Heart left ventricle (tissue), 16 donors: Measurements from ENCODE around the gene INTS12. TPM values are rescaled to one million over a fixed set of nuclear protein-coding genes. Genes with fewer than 3 reads are reported as not detected.
A peak's percentile ranks its signal among the peaks of the same experiment; 100 is the strongest.

Experiments
- ATAC-seq, 4 donors: fragments of 200-7000 bp; cut with Tn5 transposase; one replicate each; pipeline ENCODE4 v1.9.1; 2020 to 2022; ENCODE audit warnings: moderate library complexity in 4 of 4, mild to moderate bottlenecking in 3 of 4, moderate number of reproducible peaks in 1 of 4
- DNase-seq, 5 donors: peaks; one replicate each; pipeline ENCODE4 v3.0.0-alpha.2; 2020
- H3K27ac ChIP-seq, 12 donors: fragments of 200-600 bp; sonication (generic) in 4 of 12; one replicate each; pipeline versions ENCODE4 v1.5.0 to v1.8.0; 2016 to 2022; ENCODE audit warnings: mild to moderate bottlenecking in 2 of 12
- H3K27me3 ChIP-seq, 9 donors: fragments of 200-600 bp; sonication (generic) in 2 of 9; one replicate each; pipeline versions ENCODE4 v1.5.1 to v1.8.0; 2016 to 2022; ENCODE audit warnings: mild to moderate bottlenecking in 3 of 9
- H3K36me3 ChIP-seq, 9 donors: fragments of 200-600 bp; sonication (generic) in 2 of 9; one replicate each; pipeline versions ENCODE4 v1.5.0 to v1.8.0; 2018 to 2022; ENCODE audit warnings: mild to moderate bottlenecking in 2 of 9
- H3K4me1 ChIP-seq, 12 donors: fragments of 200-600 bp; sonication (generic) in 4 of 12; one replicate each; pipeline versions ENCODE4 v1.5.0 to v1.8.0; 2016 to 2022; ENCODE audit warnings: mild to moderate bottlenecking in 3 of 12
- H3K4me3 ChIP-seq, 12 donors: fragments of 200-600 bp; sonication (generic) in 4 of 12; one replicate each; pipeline versions ENCODE4 v1.5.0 to v1.8.0; 2017 to 2022; ENCODE audit warnings: mild to moderate bottlenecking in 9 of 12, moderate library complexity in 4 of 12
- H3K9me3 ChIP-seq, 12 donors: fragments of 200-600 bp; sonication (generic) in 4 of 12; one replicate each; pipeline versions ENCODE4 v1.5.0 to v1.8.0; 2016 to 2022; ENCODE audit warnings: mild to moderate bottlenecking in 1 of 12
- POLR2A ChIP-seq, 2 donors: fragments of 450-650 bp; IDR thresholded peaks; one replicate each; pipeline ENCODE4 v1.6.1; 2017; ENCODE audit warnings: antibody characterized with exemption in 2 of 2, mild to moderate bottlenecking in 2 of 2, moderate library complexity in 2 of 2
- WGBS, 4 donors: extraction: QIAGEN DNeasy Blood & Tissue Kit in 2 of 4; methylation state at CpG; one replicate each; pipeline versions ENCODE4 v1.1.5 to v1.1.7; 2013 to 2018; 5-methylcytosine and 5-hydroxymethylcytosine counted together
- intact Hi-C, 10 donors: fragments of 100-400 bp; cut with DNase I; formaldehyde crosslinking; loops; one replicate each; pipeline versions ENCODE4 v1.11.1 to v1.14.2; 2022
- polyA plus RNA-seq, 2 donors: library from polyadenylated mRNA; stranded (reverse); fragments of 200-250 nt; gene quantifications; one replicate each; pipeline ENCODE4 v1.2.3, GENCODE V29; 2013
- total RNA-seq, 9 donors: library from RNA; depleted of rRNA in 2 of 9; stranded (reverse); fragments of >200 nt in 2 of 9; fragmentation: NEBNext Ultra II Directional in 3 of 9; extraction: Animal tissue kit (Norgen Biotek cat#: 25700) in 3 of 9; gene quantifications; one replicate each; pipeline versions ENCODE4 v1.1.0 to v1.2.4, GENCODE V29; 2016 to 2023
- TF ChIP-seq, protein P1 (sequence below), 12 donors: fragments of 200-600 bp; sonication (generic) in 4 of 12; IDR thresholded peaks; one replicate each; pipeline versions ENCODE4 v1.5.0 to v1.8.0; 2018 to 2022; ENCODE audit warnings: antibody characterized with exemption in 12 of 12, mild to moderate bottlenecking in 5 of 12
- donor health status: ischemic (EF 13 %, LVEDD 7.1; RV severe dilation, severe dysfunction).
- donor health status: healthy with polysubstance abuse.
- donor health status: DM: no; HTN: yes; CAD: no.
- donor health status: DM: no; HTN: no; CAD: no.
- donor health status: ischemic (EF 25% LVEDD 6.9; RV normal size, moderate dysfunction).
- donor health status: ischemic (EF 25% LVEDD 5.7; RV mildly dilated, moderate dysfunction).
- donor health status: healthy.
- donor health status: DM: yes; HTN: yes; CAD: no.
- donor health status: ischemic (EF 35%, LVEDD 5.7; RV mildly dilated, moderate dysfunction).
- donor health status: nonischemic (EF 11% LVEDD 7.7; RV severe dilation, severe dysfunction).
- donor health status: DM: yes; HTN: yes; CAD: no.
- donor health status: PGD.
- donor health status: ischemic (EF 29% LVEDD 5.4; RV normal size, mild dysfunction).
- donor health status: nonischemic (EF 23%, LVEDD 6.1; RV moderate dilation, normal function).

INTS12 gene
- total and polyA plus RNA-seq, 11 donors, result 11.4 to 34.2 (median 22.2) TPM

DNA sequence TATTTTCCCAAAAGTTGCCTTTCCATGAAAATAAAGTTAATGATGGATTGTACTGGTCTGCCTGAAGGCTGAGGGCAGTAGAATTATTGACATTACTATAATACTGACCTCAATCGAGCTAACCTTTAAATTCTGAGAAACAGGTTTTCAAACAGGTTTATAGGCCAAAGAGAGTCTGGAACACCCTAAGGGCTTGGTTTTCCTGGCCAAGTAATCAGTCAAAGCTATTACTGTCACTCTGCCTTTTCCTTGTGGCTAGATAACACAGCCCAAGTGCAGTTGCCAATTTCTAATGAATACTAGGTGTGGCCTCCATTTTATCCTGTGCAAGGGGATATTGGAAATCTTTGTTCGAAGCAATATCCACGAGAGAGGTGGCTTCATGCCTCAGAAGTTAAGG is 75.2 kb downstream of the INTS12 start:
- no peak for DNase-seq
- peak in 1 of 4 donors; percentile 37 for ATAC-seq
- Histone ChIP-seq H3K4me3 (no peak overlapping the region), H3K36me3 (no peaks in the 10 kb centered on the region), H3K4me1 (peaks cover 0 to 53% (median 29%) of the 10 kb centered on the region in 12 donors), H3K9me3 (no peaks in the 10 kb centered on the region), H3K27ac (peak overlapping the region in 9 of 12 donors; percentile 6 to 64 (median 54)), H3K27me3 (no peaks in the 10 kb centered on the region)
- WGBS, 4 donors, result 33 to 60% (median 36%) methylated on average over 3 of the region's 3 CpGs
- intact Hi-C loops, result no loop called here
- TF ChIP-seq, protein P1, sequence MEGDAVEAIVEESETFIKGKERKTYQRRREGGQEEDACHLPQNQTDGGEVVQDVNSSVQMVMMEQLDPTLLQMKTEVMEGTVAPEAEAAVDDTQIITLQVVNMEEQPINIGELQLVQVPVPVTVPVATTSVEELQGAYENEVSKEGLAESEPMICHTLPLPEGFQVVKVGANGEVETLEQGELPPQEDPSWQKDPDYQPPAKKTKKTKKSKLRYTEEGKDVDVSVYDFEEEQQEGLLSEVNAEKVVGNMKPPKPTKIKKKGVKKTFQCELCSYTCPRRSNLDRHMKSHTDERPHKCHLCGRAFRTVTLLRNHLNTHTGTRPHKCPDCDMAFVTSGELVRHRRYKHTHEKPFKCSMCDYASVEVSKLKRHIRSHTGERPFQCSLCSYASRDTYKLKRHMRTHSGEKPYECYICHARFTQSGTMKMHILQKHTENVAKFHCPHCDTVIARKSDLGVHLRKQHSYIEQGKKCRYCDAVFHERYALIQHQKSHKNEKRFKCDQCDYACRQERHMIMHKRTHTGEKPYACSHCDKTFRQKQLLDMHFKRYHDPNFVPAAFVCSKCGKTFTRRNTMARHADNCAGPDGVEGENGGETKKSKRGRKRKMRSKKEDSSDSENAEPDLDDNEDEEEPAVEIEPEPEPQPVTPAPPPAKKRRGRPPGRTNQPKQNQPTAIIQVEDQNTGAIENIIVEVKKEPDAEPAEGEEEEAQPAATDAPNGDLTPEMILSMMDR (IDR thresholded peaks at IDR 0.05), result no peak
- no peak for TF ChIP-seq POLR2A (IDR thresholded peaks at IDR 0.05)

Other genes with a start within 250 kb of the INTS12 start
- 100 to 1,000 TPM in 2 of 9 donors, 10 to 100 TPM in 7; 64.1 to 178 (median 87.6) TPM for gene PPA2, start 234.6 kb downstream of the INTS12 start, total RNA-seq
- 10 to 100 TPM; 67.8 to 88.9 TPM for gene PPA2, start 234.6 kb downstream of the INTS12 start, polyA plus RNA-seq
- gene ARHGEF38, start 156.1 kb downstream of the INTS12 start, total RNA-seq, result not detected
- gene ARHGEF38, start 156.1 kb downstream of the INTS12 start, polyA plus RNA-seq, result not detected
- gene GSTCD, start 95 bp upstream of the INTS12 start, total RNA-seq, result 1 to 10 TPM; 2.4 to 6.4 (median 5.0) TPM
- gene GSTCD, start 95 bp upstream of the INTS12 start, polyA plus RNA-seq, result 1 to 10 TPM in 1 of 2 donors, under 1 TPM in 1; 0.57 to 3.2 TPM
- 10 to 100 TPM in 5 of 9 donors, 1 to 10 TPM in 4; 1.7 to 17.4 (median 10.9) TPM for gene NPNT, start 186.8 kb upstream of the INTS12 start, total RNA-seq
- 10 to 100 TPM in 1 of 2 donors, 1 to 10 TPM in 1; 3.2 to 32.7 TPM for gene NPNT, start 186.8 kb upstream of the INTS12 start, polyA plus RNA-seq